Mucosa of descending colon (tissue), 3 donors: ENCODE measurements around the gene FLT1. TPM values are rescaled to one million over a fixed set of nuclear protein-coding genes. Genes with fewer than 3 reads are reported as not detected.
A peak's percentile ranks its signal among the peaks of the same experiment; 100 is the strongest.

Experiments
- ATAC-seq: fragments of 200-7000 bp; cut with Tn5 transposase; one replicate; pipeline ENCODE4 v1.9.1; 2020; ENCODE audit warnings: mild to moderate bottlenecking, moderate library complexity
- DNase-seq, 3 donors: peaks; one replicate each; pipeline ENCODE4 v3.0.0-alpha.2; 2020
- H3K36me3 ChIP-seq: fragments of 200-600 bp; one replicate; pipeline ENCODE4 v1.8.0; 2021; ENCODE audit warnings: low read depth, mild to moderate bottlenecking
- H3K4me1 ChIP-seq: fragments of 200-600 bp; one replicate; pipeline ENCODE4 v1.8.0; 2021; ENCODE audit warnings: low read depth, mild to moderate bottlenecking
- H3K4me3 ChIP-seq: fragments of 200-600 bp; one replicate; pipeline ENCODE4 v1.8.0; 2021; ENCODE audit warnings: mild to moderate bottlenecking
- H3K9me3 ChIP-seq: fragments of 200-600 bp; one replicate; pipeline ENCODE4 v1.8.0; 2021; ENCODE audit warnings: mild to moderate bottlenecking
- CTCF ChIP-seq: fragments of 200-600 bp; IDR thresholded peaks from one replicate; pipeline ENCODE4 v1.8.0; 2022; ENCODE audit warnings: antibody characterized with exemption, mild to moderate bottlenecking
- intact Hi-C, 2 donors: fragments of 100-400 bp; cut with DNase I in 1 of 2; cut with micrococcal nuclease in 1 of 2; formaldehyde crosslinking; loops; one replicate each; pipeline versions ENCODE4 v1.11.0 to v1.11.1; 2022; cut with DNase I, micrococcal nuclease
- total RNA-seq, 3 donors: library from RNA; stranded (reverse); fragmentation: NEBNext Ultra II Directional in 2 of 3; extraction: Animal tissue kit (Norgen Biotek cat#: 25700) in 2 of 3; gene quantifications; one replicate each; pipeline versions ENCODE4 v1.2.1 to v1.2.4, GENCODE V29; 2021 to 2023
- donor health status: DM: no; HTN: no; CAD: no; lungs with moderate emphysema.
- donor health status: DM: no; HTN: no; CAD: no.
- donor health status: DM: no; HTN: yes; CAD: no.

Gene FLT1
- total RNA-seq, 3 donors from 2014 or later = 3.8 to 9.2 (median 4.0) TPM

DNA sequence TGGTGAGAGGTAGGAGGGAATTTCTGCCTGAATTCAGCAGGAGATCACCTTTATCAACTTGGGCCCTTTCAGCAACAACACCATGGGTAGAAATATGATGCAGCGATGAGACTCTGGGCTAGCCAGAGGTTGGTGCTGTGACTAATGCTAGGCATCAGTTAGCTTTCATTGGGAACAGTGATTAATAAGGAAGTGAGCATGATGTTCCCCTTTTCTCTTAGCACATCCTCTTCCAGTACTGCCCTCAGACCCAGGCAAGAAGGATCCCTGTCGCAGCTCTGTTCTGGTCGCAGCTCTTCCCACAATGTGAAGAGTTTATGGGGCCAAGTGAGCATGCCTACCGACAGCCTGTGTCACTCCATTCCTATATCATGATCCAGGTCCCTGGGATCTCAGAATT is 100.5 kb downstream of the FLT1 start:
- Histone ChIP-seq H3K4me1 (no peaks in the 10 kb centered on the region), H3K36me3 (no peaks in the 10 kb centered on the region), H3K9me3 (no peaks in the 10 kb centered on the region), H3K4me3 (no peak overlapping the region)
- intact Hi-C loops = no loop called here
- ATAC-seq (peak; percentile 40), DNase-seq (no peak)
- TF ChIP-seq CTCF = no peak

DNA sequence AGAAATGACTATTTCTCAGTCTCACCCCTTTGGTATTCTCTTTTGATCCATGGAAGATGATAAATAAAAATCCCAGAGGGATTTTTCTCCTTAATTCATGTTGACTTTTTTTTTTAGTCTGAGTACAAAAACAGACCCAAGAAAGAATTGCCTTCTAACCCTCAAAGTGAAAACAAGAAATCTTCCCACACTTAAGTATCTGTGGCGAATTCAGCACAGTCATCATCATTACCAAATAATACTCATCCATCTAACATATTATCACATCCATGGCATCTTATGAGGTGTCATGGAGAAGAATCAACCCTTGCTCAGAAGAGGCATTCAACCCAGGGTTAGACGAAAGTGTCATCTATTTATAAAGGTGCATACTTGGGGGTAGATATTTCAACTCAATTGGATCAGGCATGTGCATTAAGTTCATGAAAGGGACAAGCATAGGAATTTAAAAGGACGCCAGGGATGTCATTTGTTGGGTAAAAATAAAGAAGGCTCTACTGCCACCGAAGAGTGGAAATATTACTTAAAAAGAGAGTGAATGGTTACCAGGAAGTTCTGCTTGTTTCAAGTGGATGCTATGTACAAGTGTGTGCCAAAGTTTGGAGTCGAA is 101.9 kb downstream of the FLT1 start:
- no peaks in the 10 kb centered on the region for H3K9me3 ChIP-seq
- no peaks in the 10 kb centered on the region for H3K36me3 ChIP-seq
- no peaks in the 10 kb centered on the region for H3K4me1 ChIP-seq
- DNase-seq (no peak), ATAC-seq (no peak)
- no peak for TF ChIP-seq CTCF
- no peak overlapping the region for H3K4me3 ChIP-seq
- intact Hi-C loops = no loop called here

DNA sequence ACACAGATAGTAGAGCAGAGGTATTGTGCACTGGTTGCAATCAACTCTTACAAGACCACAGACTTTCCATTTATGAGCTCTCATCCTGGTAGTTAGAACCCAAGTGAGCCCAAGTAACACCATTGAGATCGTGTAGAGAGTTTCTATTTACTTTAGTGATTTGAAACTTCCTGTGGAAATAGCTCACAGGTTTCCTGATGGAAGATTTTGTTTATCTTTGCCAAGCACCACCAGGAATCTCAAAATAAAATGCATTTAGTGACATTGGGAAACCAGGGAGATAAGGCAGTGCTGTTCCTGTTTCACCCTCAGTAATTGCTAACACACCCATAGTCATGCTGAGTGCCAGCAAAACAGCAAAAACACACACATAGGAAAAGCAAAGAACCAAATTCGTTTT is 102.5 kb downstream of the FLT1 start:
- DNase-seq (no peak), ATAC-seq (no peak)
- intact Hi-C loops = no loop called here
- no peaks in the 10 kb centered on the region for H3K36me3 ChIP-seq
- no peaks in the 10 kb centered on the region for H3K9me3 ChIP-seq
- H3K4me3 ChIP-seq = no peak overlapping the region
- H3K4me1 ChIP-seq = no peaks in the 10 kb centered on the region
- no peak for TF ChIP-seq CTCF

GRCh38 chr13:28387740-28388501 is 107.0 kb downstream of the FLT1 start:
- intact Hi-C loops = no loop called here

GRCh38 chr13:28385362-28385761 is 109.6 kb downstream of the FLT1 start:
- no peak for TF ChIP-seq CTCF
- no peaks in the 10 kb centered on the region for H3K9me3 ChIP-seq
- H3K4me1 ChIP-seq = no peaks in the 10 kb centered on the region
- DNase-seq (no peak), ATAC-seq (no peak)
- H3K36me3 ChIP-seq = no peaks in the 10 kb centered on the region
- no peak overlapping the region for H3K4me3 ChIP-seq
- intact Hi-C loops = no loop called here

More at GRCh38 chr13:28387740-28388501, 107.0 kb downstream of the FLT1 start:
- Histone ChIP-seq H3K4me3 (no peak overlapping the region), H3K36me3 (no peaks in the 10 kb centered on the region), H3K4me1 (no peaks in the 10 kb centered on the region), H3K9me3 (no peaks in the 10 kb centered on the region)
- TF ChIP-seq CTCF = no peak
- no peak for DNase-seq
- no peak for ATAC-seq
